GM23248 (cell line): ENCODE data around the gene NPAS3. TPM values are rescaled to one million over a fixed set of nuclear protein-coding genes. Genes with fewer than 3 reads are reported as not detected.

Experiments
- DNase-seq: peaks from one replicate; pipeline ENCODE4 v3.0.0-alpha.2; 2015
- H2AFZ ChIP-seq: fragments of 200-600 bp; sonication (generic); 2 replicates; pipeline ENCODE4 v1.6.1; 2016; ENCODE audit warnings: antibody characterized with exemption
- H3F3A ChIP-seq: fragments of 200-600 bp; sonication (generic); 2 replicates; pipeline ENCODE4 v1.6.1; 2016; ENCODE audit warnings: mild to moderate bottlenecking, antibody characterized with exemption, mixed run types; ENCODE audit not compliant: insufficient read depth
- H3K27ac ChIP-seq: fragments of 200-600 bp; sonication (generic); 2 replicates; pipeline ENCODE4 v1.5.1; 2016; ENCODE audit warnings: mild to moderate bottlenecking
- H3K27me3 ChIP-seq: fragments of 200-600 bp; sonication (generic); replicated peaks from 2 replicates; pipeline ENCODE4 v1.6.1; 2016; ENCODE audit warnings: mild to moderate bottlenecking; ENCODE audit not compliant: insufficient read depth
- H3K36me3 ChIP-seq: fragments of 200-600 bp; sonication (generic); 2 replicates; pipeline ENCODE4 v1.6.1; 2016; ENCODE audit warnings: low read depth, mild to moderate bottlenecking
- H3K4me1 ChIP-seq: fragments of 200-600 bp; sonication (generic); 2 replicates; pipeline ENCODE4 v1.6.1; 2016; ENCODE audit warnings: mild to moderate bottlenecking; ENCODE audit not compliant: insufficient read depth
- H3K4me2 ChIP-seq: fragments of 200-600 bp; sonication (generic); one replicate; pipeline ENCODE4 v1.6.1; 2016; ENCODE audit warnings: mild to moderate bottlenecking; ENCODE audit not compliant: unreplicated experiment
- H3K4me3 ChIP-seq: fragments of 200-600 bp; sonication (generic); 2 replicates; pipeline ENCODE4 v1.5.1; 2016; ENCODE audit warnings: mild to moderate bottlenecking
- H3K79me2 ChIP-seq: fragments of 200-600 bp; sonication (generic); 2 replicates; pipeline ENCODE4 v1.6.1; 2016; ENCODE audit warnings: mild to moderate bottlenecking; ENCODE audit not compliant: insufficient read depth
- H3K9ac ChIP-seq: fragments of 200-600 bp; sonication (generic); 2 replicates; pipeline ENCODE4 v1.6.1; 2016; ENCODE audit warnings: mild to moderate bottlenecking
- H3K9me2 ChIP-seq: fragments of 200-600 bp; sonication (generic); 2 replicates; pipeline ENCODE4 v1.6.1; 2016; ENCODE audit warnings: mixed run types, mild to moderate bottlenecking, moderate library complexity; ENCODE audit not compliant: insufficient read depth
- H3K9me3 ChIP-seq: fragments of 200-600 bp; sonication (generic); one replicate; pipeline ENCODE4 v1.6.1; 2017; ENCODE audit warnings: low read depth
- H4K20me1 ChIP-seq: fragments of 200-600 bp; sonication (generic); 2 replicates; pipeline ENCODE4 v1.6.0; 2016; ENCODE audit not compliant: insufficient read depth
- EZH2 ChIP-seq: fragments of 200-600 bp; sonication (generic); IDR thresholded peaks from 2 replicates; pipeline ENCODE4 v1.6.1; 2018; ENCODE audit warnings: antibody characterized with exemption, mild to moderate bottlenecking; ENCODE audit not compliant: insufficient read depth, poor library complexity, severe bottlenecking
- EZH2phosphoT487 ChIP-seq: fragments of 200-600 bp; sonication (generic); IDR thresholded peaks from 2 replicates; pipeline ENCODE4 v1.6.1; 2018; ENCODE audit warnings: antibody characterized with exemption, moderate library complexity, mild to moderate bottlenecking, low read depth; ENCODE audit not compliant: insufficient read depth
- WGBS, 2 experiments: methylation state at CpG; one replicate each; pipeline ENCODE4 v1.1.6; 2015 to 2017; ENCODE audit warnings: low lambda C conversion rate in 2 of 2, low coverage in 1 of 2; ENCODE audit errors: missing lambda C conversion rate in 2 of 2; 5-methylcytosine and 5-hydroxymethylcytosine counted together
- in situ Hi-C: fragments of 300-500 bp; cut with MboI; formaldehyde crosslinking; loops from 2 replicates; pipeline ENCODE4 v1.15.0; 2020
- polyA plus RNA-seq: library from polyadenylated mRNA; unstranded; fragments of >200 nt; fragmentation: Nextera tagmentation; extraction: Ambion mirVana; gene quantifications from 2 replicates; pipeline ENCODE4 v1.2.1, GENCODE V29; 2016
- total RNA-seq: library from RNA; depleted of rRNA; stranded (reverse); fragments of >200 nt; shearing (Covaris generic); gene quantifications from 2 replicates; pipeline ENCODE4 v1.2.3, GENCODE V29; 2014

NPAS3 gene
- total and polyA plus RNA-seq, 2 experiments from 2014 or later, result 0.65 TPM; not detected in 1

DNA sequence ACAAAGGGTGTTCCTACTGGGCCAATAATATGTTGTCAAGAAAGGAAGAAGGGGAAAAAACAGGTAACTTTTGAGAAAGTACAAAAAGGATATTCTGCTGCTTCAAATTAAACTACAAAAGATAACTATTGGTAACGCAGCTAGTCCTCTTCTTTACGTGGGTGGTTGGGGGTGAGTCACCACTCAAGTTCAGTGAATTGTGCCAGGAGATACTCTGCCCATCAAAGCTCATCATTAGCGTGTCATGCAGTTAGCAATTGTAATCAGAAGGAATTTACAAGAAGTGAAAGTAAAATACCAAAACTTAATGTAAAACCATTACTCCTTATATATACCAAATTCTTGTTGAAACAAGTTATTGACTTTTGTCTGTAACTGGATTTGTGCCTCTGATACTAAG is 342.0 kb downstream of the NPAS3 start:
- Histone ChIP-seq H2AFZ (no peak overlapping the region), H3K4me3 (peak overlapping the region; percentile 10; the same call in 1 of the 2 replicates), H3K79me2 (no peaks in the 10 kb centered on the region), H3K27me3 (no peaks in the 10 kb centered on the region), H3K4me2 (peak overlapping the region; percentile 42), H3K9me3 (no peaks in the 10 kb centered on the region), H3K9me2 (no peaks in the 10 kb centered on the region), H4K20me1 (no peaks in the 10 kb centered on the region), H3K27ac (no peak overlapping the region), H3F3A (no peaks in the 10 kb centered on the region; the same call in 1 of the 2 replicates), H3K4me1 (peaks cover 16% of the 10 kb centered on the region), H3K9ac (no peak overlapping the region), H3K36me3 (no peaks in the 10 kb centered on the region)
- peak; percentile 67 for DNase-seq
- TF ChIP-seq EZH2 (no peak), EZH2phosphoT487 (no peak)
- 4 to 6% methylated on average over 3 of the region's 3 CpGs for WGBS, 2 experiments
- in situ Hi-C loops, result no loop called here

DNA sequence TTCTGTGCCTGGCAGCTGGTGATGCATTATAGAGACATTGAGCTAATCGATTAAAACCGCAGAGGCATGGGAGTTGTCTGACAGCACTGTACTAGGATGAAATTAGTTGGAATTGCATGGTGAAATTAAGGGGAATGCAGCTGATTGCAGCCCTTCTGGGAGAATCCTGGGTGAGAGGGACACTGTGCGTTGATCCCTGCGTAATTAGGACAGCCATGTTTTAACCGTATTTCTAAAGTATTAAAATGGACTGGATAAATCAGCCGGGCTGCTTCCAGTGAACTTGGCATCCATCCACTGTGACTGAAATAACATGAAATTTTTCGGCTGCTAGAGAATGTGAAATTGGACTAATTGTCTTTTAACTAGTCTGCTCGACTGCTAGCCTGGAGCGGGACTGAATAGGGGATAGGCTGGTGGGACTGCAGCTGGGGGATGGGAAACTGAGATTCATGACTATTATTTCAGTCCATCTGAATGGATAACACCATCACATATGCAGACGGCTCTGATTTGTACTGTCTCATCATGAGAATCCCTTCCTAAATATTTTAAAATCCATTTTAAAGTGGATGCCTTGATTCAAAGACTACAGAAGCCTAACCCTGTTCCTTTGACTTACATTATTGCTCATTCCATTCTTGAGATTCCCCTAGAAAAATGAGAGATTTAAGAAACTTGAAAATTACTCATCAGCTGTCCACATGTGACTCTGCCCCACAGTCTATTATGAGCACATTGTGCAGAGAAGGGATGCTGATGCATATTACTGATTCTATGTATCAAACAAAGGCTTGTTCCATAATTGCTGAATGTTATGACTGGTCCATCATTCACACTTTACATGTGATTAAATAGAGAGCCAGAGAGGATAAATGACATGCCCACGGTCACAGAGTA is 343.9 kb downstream of the NPAS3 start:
- no peak overlapping the region for H3K27ac ChIP-seq
- in situ Hi-C loops, result no loop called here

DNA sequence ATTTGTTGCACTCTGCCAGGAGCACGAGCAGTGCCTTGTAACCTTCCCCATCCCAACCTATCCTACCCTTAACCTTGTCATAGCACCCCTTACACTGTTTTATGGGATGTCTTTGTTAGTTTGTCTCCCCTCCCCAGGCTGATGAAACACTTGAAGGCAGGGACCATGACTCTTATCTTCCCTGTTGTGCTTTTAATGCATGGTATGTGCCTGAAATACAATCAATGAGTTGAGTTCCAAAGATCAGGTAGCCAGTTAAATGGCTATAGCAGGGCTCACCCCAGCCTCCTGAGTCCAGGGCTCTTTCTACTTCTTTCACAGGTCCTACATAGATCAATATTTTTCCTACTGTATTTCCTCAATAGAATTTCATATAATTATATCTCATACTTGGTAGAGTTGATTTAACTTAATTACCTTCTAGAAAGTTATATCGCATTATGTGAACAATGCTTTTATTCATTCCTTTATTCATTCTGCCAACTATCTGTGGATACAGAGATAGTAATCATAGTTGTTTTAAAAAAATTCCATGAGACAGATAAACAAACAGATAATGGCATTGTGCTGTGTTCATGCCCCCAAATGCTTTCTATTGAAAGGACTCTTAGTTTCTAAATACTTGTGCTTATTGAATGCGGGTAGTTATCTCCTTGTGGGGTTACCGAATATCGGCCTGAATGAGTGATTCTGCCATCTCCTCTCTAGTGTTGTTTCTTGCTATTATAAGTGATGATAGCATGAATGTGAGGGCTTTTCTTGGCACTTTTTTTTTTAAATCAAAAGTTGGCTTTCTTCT is 347.4 kb downstream of the NPAS3 start:
- Histone ChIP-seq H3K27me3 (no peaks in the 10 kb centered on the region), H3K4me3 (no peak overlapping the region), H3K9me2 (no peaks in the 10 kb centered on the region), H3K79me2 (no peaks in the 10 kb centered on the region), H3K27ac (no peak overlapping the region), H3K4me2 (no peak overlapping the region), H3K9me3 (no peaks in the 10 kb centered on the region), H2AFZ (no peak overlapping the region), H3K4me1 (peaks cover 10% of the 10 kb centered on the region), H4K20me1 (no peaks in the 10 kb centered on the region), H3K9ac (no peak overlapping the region), H3K36me3 (no peaks in the 10 kb centered on the region), H3F3A (no peaks in the 10 kb centered on the region; the same call in 1 of the 2 replicates)
- no peak for DNase-seq
- 90 to 92% methylated on average over 5 of the region's 5 CpGs for WGBS, 2 experiments
- in situ Hi-C loops, result no loop called here
- TF ChIP-seq EZH2, result no peak
- TF ChIP-seq EZH2phosphoT487, result no peak

More for the DNA sequence above, 343.9 kb downstream of the NPAS3 start:
- no peaks in the 10 kb centered on the region; the same call in 1 of the 2 replicates for H3F3A ChIP-seq
- no peaks in the 10 kb centered on the region for H3K9me2 ChIP-seq
- no peaks in the 10 kb centered on the region for H3K79me2 ChIP-seq
- no peaks in the 10 kb centered on the region for H3K9me3 ChIP-seq
- H3K4me2 ChIP-seq, result peak overlapping the region; percentile 51
- H3K9ac ChIP-seq, result no peak overlapping the region
- H4K20me1 ChIP-seq, result no peaks in the 10 kb centered on the region
- no peaks in the 10 kb centered on the region for H3K27me3 ChIP-seq
- no peak for TF ChIP-seq EZH2phosphoT487
- TF ChIP-seq EZH2, result no peak
- 6% methylated on average over 11 of the region's 11 CpGs for WGBS, 2 experiments
- DNase-seq, result peak; percentile 80
- H3K4me3 ChIP-seq, result peak overlapping the region; percentile 34
- peak overlapping the region; percentile 45; the same call in 1 of the 2 replicates for H2AFZ ChIP-seq
- peaks cover 16% of the 10 kb centered on the region for H3K4me1 ChIP-seq
- no peaks in the 10 kb centered on the region for H3K36me3 ChIP-seq

DNA sequence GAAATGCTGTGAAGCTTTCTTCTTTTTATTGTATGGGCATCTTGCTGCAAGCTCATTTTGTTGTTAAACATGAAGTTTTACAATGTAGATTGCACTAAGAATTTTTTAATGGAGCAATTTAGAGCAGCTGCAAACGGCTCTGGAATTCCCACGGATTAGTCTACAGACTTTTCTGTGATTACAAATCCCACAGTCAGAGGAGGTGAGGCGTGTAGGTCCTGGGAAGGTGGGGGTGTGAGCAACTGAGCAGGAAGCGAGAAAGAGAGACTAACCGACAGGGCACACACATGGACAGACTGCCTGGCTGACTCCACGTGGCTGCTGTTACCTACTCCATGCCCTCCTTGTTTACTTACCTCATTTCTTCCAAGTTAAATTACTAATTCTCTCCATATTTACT is 348.5 kb downstream of the NPAS3 start:
- Histone ChIP-seq H3K4me2 (no peak overlapping the region), H3K27ac (no peak overlapping the region), H3K79me2 (no peaks in the 10 kb centered on the region), H3K36me3 (no peaks in the 10 kb centered on the region), H4K20me1 (no peaks in the 10 kb centered on the region), H3K4me3 (no peak overlapping the region), H2AFZ (no peak overlapping the region), H3K9me3 (no peaks in the 10 kb centered on the region), H3K27me3 (no peaks in the 10 kb centered on the region), H3K9ac (no peak overlapping the region), H3F3A (no peaks in the 10 kb centered on the region; the same call in 1 of the 2 replicates), H3K4me1 (peaks cover 8% of the 10 kb centered on the region), H3K9me2 (no peaks in the 10 kb centered on the region)
- in situ Hi-C loops, result no loop called here
- DNase-seq, result no peak
- TF ChIP-seq EZH2, result no peak
- no peak for TF ChIP-seq EZH2phosphoT487
- 51 to 61% methylated on average over 6 of the region's 6 CpGs for WGBS, 2 experiments
